ENCODE measurements around the gene ENOSF1. TPM values are rescaled to one million over a fixed set of nuclear protein-coding genes. Genes with fewer than 3 reads are reported as not detected.

ENOSF1 gene
- total and polyA plus RNA-seq, 2 donors (not counting 1 experiment from before 2014, with no cell fraction given) = 8.0 to 34.8 TPM

DNA sequence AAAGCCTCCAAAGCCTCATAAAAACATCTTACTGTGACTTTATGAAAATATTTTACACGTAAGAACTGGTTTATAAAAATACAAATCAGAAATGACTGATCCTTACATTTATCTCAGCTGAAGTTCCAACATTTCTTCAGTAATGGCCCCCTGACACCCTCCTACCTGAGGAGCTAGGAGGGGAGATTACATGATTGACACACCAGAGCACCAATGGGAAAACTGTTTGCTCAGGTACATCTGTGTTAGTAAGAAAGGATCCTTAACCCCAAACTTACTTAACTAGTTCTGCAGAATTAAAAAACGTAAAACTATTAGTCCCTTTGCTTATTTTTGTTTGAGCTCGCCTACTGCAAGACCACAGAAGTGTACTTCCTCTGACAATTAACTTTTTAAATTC, 27.0 kb downstream of the ENOSF1 start:
- Histone ChIP-seq H3K9ac (ENCODE audit: low read length) (no peak overlapping the region), H4K20me1 (ENCODE audit: control insufficient read depth, insufficient read depth, low read length, poor library complexity, severe bottlenecking) (no peaks in the 10 kb centered on the region), H3K4me1 (ENCODE audit: control insufficient read depth in 2 of 2, insufficient read depth in 2 of 2, low read length in 2 of 2) (no peaks in the 10 kb centered on the region), H3K4me2 (replicated peaks; ENCODE audit: low read depth, low read length, poor library complexity, severe bottlenecking) (no peak overlapping the region), H2AFZ (ENCODE audit: insufficient read depth, low read depth, low read length, poor library complexity, severe bottlenecking) (no peak overlapping the region), H3K4me3 (ENCODE audit: control extremely low read depth in 1 of 5, extremely low read depth in 1 of 5, insufficient read depth in 1 of 5, low read depth in 2 of 5, low read length in 4 of 5) (no peak overlapping the region), H3K79me2 (ENCODE audit: control insufficient read depth, insufficient read depth, low read length) (no peaks in the 10 kb centered on the region), H3K36me3 (replicated peaks in 1 of 2; ENCODE audit: control extremely low read depth in 1 of 2, control insufficient read depth in 1 of 2, extremely low read depth in 1 of 2, insufficient read depth in 2 of 2, low read length in 1 of 2) (no peaks in the 10 kb centered on the region), H3K27me3 (replicated peaks in 1 of 4; ENCODE audit: control extremely low read depth in 1 of 4, control insufficient read depth in 3 of 4, insufficient read depth in 4 of 4, low read length in 3 of 4) (no peaks in the 10 kb centered on the region), H3K27ac (ENCODE audit: low read length in 2 of 2) (no peak overlapping the region), H3K9me3 (ENCODE audit: control extremely low read depth in 1 of 3, control insufficient read depth in 2 of 3, insufficient read depth in 1 of 3, low read length in 2 of 3) (no peaks in the 10 kb centered on the region)
- ChIA-PET CTCF (no interaction called here), POLR2A (no interaction called here)
- ATAC-seq (ENCODE audit: low read depth) (no peak), DNase-seq (no peak)
- no peak for TF ChIP-seq CTCF (IDR thresholded peaks at IDR 0.05)
- TF ChIP-seq EZH2 (IDR thresholded peaks at IDR 0.05; ENCODE audit: borderline replicate concordance, insufficient read depth, low read depth, low read length, poor library complexity, severe bottlenecking) = no peak
- H3K9me3 Mint-ChIP-seq (ENCODE audit: insufficient read depth) = no peaks in the 10 kb centered on the region
- H3K4me1 Mint-ChIP-seq = no peaks in the 10 kb centered on the region
- intact Hi-C loops (cut with micrococcal nuclease) = no loop called here
- no peak overlapping the region for H3K27ac Mint-ChIP-seq
- no peak overlapping the region for H3K4me3 Mint-ChIP-seq
- WGBS (ENCODE audit: insufficient coverage) = no CpG with 5 or more reads among the region's 3 CpGs
- no peaks in the 10 kb centered on the region for H3K27me3 Mint-ChIP-seq

GRCh38 chr18:683531-683930, 28.9 kb downstream of the ENOSF1 start:
- H3K4me3 Mint-ChIP-seq = no peak overlapping the region
- Histone ChIP-seq H3K27ac (ENCODE audit: low read length in 2 of 2) (no peak overlapping the region), H3K9me3 (ENCODE audit: control extremely low read depth in 1 of 3, control insufficient read depth in 2 of 3, insufficient read depth in 1 of 3, low read length in 2 of 3) (no peaks in the 10 kb centered on the region), H3K4me3 (ENCODE audit: control extremely low read depth in 1 of 5, extremely low read depth in 1 of 5, insufficient read depth in 1 of 5, low read depth in 2 of 5, low read length in 4 of 5) (no peak overlapping the region), H4K20me1 (ENCODE audit: control insufficient read depth, insufficient read depth, low read length, poor library complexity, severe bottlenecking) (no peaks in the 10 kb centered on the region), H3K9ac (ENCODE audit: low read length) (no peak overlapping the region), H3K27me3 (replicated peaks in 1 of 4; ENCODE audit: control extremely low read depth in 1 of 4, control insufficient read depth in 3 of 4, insufficient read depth in 4 of 4, low read length in 3 of 4) (no peaks in the 10 kb centered on the region), H3K4me2 (replicated peaks; ENCODE audit: low read depth, low read length, poor library complexity, severe bottlenecking) (no peak overlapping the region), H3K36me3 (replicated peaks in 1 of 2; ENCODE audit: control extremely low read depth in 1 of 2, control insufficient read depth in 1 of 2, extremely low read depth in 1 of 2, insufficient read depth in 2 of 2, low read length in 1 of 2) (no peaks in the 10 kb centered on the region), H3K79me2 (ENCODE audit: control insufficient read depth, insufficient read depth, low read length) (no peaks in the 10 kb centered on the region), H2AFZ (ENCODE audit: insufficient read depth, low read depth, low read length, poor library complexity, severe bottlenecking) (no peak overlapping the region), H3K4me1 (ENCODE audit: control insufficient read depth in 2 of 2, insufficient read depth in 2 of 2, low read length in 2 of 2) (no peaks in the 10 kb centered on the region)
- ChIA-PET POLR2A (no interaction called here), CTCF (no interaction called here)
- no peak for ATAC-seq (ENCODE audit: low read depth)
- no peaks in the 10 kb centered on the region for H3K27me3 Mint-ChIP-seq
- TF ChIP-seq CTCF (IDR thresholded peaks at IDR 0.05) = no peak
- TF ChIP-seq EZH2 (IDR thresholded peaks at IDR 0.05; ENCODE audit: borderline replicate concordance, insufficient read depth, low read depth, low read length, poor library complexity, severe bottlenecking) = no peak
- WGBS (ENCODE audit: insufficient coverage) = 83% methylated on average over 4 of the region's 5 CpGs
- intact Hi-C loops (cut with micrococcal nuclease) = no loop called here
- no peak overlapping the region for H3K27ac Mint-ChIP-seq
- H3K4me1 Mint-ChIP-seq = no peaks in the 10 kb centered on the region
- no peak for DNase-seq
- no peaks in the 10 kb centered on the region for H3K9me3 Mint-ChIP-seq (ENCODE audit: insufficient read depth)
